Measurements from ENCODE around the gene ABCC4. TPM values are rescaled to one million over a fixed set of nuclear protein-coding genes. Genes with fewer than 3 reads are reported as not detected.

ABCC4 gene
- total RNA-seq, 4 donors from 2014 or later, result 5.1 to 51.2 (median 14.6) TPM

DNA sequence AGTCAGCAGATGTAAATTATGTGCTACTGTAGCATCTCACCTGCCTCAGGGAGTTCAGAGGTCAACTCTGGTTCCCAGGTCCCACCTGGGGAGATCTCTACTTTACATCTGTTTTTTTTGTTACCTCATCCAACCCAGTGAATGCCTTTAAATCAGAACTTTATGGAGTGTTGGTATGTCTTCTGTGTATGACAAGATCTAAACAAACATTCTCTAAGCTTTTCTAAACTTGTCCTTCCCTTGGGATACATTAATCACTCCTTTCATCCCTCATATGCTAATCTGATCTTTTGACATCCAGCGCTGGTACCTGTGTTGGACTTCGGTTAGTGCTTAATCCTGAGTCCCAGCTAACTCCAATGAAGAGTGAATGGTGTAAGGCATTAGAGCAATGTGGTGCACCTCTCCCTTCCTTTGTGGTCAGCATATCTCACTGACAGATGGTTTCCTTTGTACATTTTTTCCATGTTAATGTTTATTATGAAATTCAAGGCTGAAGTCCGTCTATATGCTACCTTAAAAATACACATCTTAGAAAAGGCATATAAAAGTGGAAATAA is 213.4 kb downstream of the ABCC4 start:
- TF ChIP-seq, protein P1, sequence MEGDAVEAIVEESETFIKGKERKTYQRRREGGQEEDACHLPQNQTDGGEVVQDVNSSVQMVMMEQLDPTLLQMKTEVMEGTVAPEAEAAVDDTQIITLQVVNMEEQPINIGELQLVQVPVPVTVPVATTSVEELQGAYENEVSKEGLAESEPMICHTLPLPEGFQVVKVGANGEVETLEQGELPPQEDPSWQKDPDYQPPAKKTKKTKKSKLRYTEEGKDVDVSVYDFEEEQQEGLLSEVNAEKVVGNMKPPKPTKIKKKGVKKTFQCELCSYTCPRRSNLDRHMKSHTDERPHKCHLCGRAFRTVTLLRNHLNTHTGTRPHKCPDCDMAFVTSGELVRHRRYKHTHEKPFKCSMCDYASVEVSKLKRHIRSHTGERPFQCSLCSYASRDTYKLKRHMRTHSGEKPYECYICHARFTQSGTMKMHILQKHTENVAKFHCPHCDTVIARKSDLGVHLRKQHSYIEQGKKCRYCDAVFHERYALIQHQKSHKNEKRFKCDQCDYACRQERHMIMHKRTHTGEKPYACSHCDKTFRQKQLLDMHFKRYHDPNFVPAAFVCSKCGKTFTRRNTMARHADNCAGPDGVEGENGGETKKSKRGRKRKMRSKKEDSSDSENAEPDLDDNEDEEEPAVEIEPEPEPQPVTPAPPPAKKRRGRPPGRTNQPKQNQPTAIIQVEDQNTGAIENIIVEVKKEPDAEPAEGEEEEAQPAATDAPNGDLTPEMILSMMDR (IDR thresholded peaks at IDR 0.05), result no peak
- TF ChIP-seq POLR2A (IDR thresholded peaks at IDR 0.05), result no peak
- no peak for TF ChIP-seq POLR2AphosphoS5 (IDR thresholded peaks at IDR 0.05)
- TF ChIP-seq EP300 (IDR thresholded peaks at IDR 0.05), result no peak
- H3K27me3 ChIP-seq, result no peaks in the 10 kb centered on the region
- H3K9me3 ChIP-seq, result no peaks in the 10 kb centered on the region
- H3K4me3 ChIP-seq, result no peak overlapping the region
- H3K27ac ChIP-seq, result no peak overlapping the region
- H3K4me1 ChIP-seq, result no peaks in the 10 kb centered on the region
- no peaks in the 10 kb centered on the region for H3K36me3 ChIP-seq
- no peak for DNase-seq (ENCODE audit: low spot score in 2 of 2)
- WGBS, result 67% methylated on average over 3 of the region's 3 CpGs

DNA sequence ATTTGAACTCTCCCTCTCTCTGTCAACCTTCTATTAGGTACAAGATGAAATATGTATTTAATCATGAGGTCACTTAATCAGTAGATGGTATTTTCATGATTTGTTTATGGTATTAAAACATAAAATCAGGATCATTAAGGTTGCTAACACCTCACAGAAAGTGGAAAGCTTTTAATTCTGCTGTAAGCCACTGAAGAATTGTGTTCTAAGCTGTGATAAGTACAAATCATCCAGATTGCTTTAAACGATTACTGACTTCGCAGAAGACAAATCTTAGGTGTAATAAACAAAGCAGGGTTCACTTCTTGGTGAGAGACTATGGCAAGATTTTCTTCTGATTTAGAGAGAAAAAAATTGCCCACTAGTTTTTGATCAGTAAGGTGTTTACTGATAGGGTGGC is 214.5 kb downstream of the ABCC4 start:
- no peak overlapping the region for H3K4me3 ChIP-seq
- TF ChIP-seq EP300 (IDR thresholded peaks at IDR 0.05) (no peak), POLR2A (IDR thresholded peaks at IDR 0.05) (no peak), POLR2AphosphoS5 (IDR thresholded peaks at IDR 0.05) (no peak)
- TF ChIP-seq, protein P1 (IDR thresholded peaks at IDR 0.05), result no peak
- no peaks in the 10 kb centered on the region for H3K27me3 ChIP-seq
- no peak overlapping the region for H3K27ac ChIP-seq
- DNase-seq (ENCODE audit: low spot score in 2 of 2), result no peak
- H3K36me3 ChIP-seq, result no peaks in the 10 kb centered on the region
- WGBS, result 94% methylated on average over 2 of the region's 2 CpGs
- no peaks in the 10 kb centered on the region for H3K9me3 ChIP-seq
- H3K4me1 ChIP-seq, result no peaks in the 10 kb centered on the region

DNA sequence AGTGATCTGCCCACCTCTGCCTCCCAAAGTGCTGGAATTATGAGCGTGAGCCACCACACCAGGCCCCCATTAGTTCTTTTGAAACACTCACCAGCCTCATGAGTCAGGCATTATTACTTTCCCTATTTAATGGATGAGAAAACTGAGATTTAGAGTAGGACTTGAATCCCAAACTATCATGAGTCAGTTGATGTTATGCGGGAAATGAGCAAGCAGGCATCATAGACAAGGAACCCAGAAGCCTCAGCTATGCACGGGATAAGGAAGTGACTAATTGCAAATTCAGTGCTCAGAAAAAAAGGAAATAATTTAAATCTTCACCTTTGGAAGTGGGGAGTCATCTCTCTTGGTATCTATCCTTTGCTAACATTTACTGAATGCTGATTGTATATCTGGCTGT is 217.5 kb downstream of the ABCC4 start:
- 83% methylated on average over 3 of the region's 3 CpGs for WGBS
- H3K4me1 ChIP-seq, result no peaks in the 10 kb centered on the region
- TF ChIP-seq EP300 (IDR thresholded peaks at IDR 0.05), result no peak
- no peak for TF ChIP-seq POLR2AphosphoS5 (IDR thresholded peaks at IDR 0.05)
- TF ChIP-seq, protein P1 (IDR thresholded peaks at IDR 0.05), result no peak
- TF ChIP-seq POLR2A (IDR thresholded peaks at IDR 0.05), result no peak
- H3K27me3 ChIP-seq, result no peaks in the 10 kb centered on the region
- H3K36me3 ChIP-seq, result no peaks in the 10 kb centered on the region
- no peak overlapping the region for H3K27ac ChIP-seq
- H3K4me3 ChIP-seq, result no peak overlapping the region
- DNase-seq (ENCODE audit: low spot score in 2 of 2), result no peak
- no peaks in the 10 kb centered on the region for H3K9me3 ChIP-seq

DNA sequence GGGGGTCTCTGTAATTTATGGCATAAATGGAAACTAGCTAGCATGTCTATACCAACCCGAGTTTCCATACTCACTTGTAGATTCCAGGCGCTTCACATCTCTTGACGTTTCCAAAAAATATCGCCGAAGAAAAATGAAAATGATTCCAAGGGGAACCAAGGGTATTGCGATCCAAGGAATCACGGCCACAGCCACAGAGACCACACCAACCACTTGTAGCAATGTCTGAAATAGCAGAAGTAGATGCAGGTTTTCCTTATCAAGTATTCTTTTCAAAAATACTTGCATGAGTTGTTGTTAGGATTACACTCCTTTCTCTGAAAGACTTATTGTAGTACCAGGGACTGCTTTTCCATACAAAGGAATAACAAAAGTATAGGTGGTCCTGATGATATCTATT is 218.2 kb downstream of the ABCC4 start:
- no peak overlapping the region for H3K27ac ChIP-seq
- H3K36me3 ChIP-seq, result no peaks in the 10 kb centered on the region
- TF ChIP-seq, protein P1 (IDR thresholded peaks at IDR 0.05), result no peak
- TF ChIP-seq POLR2A (IDR thresholded peaks at IDR 0.05) (no peak), POLR2AphosphoS5 (IDR thresholded peaks at IDR 0.05) (no peak), EP300 (IDR thresholded peaks at IDR 0.05) (no peak)
- no peak for DNase-seq (ENCODE audit: low spot score in 2 of 2)
- no peaks in the 10 kb centered on the region for H3K9me3 ChIP-seq
- no peaks in the 10 kb centered on the region for H3K4me1 ChIP-seq
- no peaks in the 10 kb centered on the region for H3K27me3 ChIP-seq
- 85% methylated on average over 7 of the region's 7 CpGs for WGBS
- H3K4me3 ChIP-seq, result no peak overlapping the region

DNA sequence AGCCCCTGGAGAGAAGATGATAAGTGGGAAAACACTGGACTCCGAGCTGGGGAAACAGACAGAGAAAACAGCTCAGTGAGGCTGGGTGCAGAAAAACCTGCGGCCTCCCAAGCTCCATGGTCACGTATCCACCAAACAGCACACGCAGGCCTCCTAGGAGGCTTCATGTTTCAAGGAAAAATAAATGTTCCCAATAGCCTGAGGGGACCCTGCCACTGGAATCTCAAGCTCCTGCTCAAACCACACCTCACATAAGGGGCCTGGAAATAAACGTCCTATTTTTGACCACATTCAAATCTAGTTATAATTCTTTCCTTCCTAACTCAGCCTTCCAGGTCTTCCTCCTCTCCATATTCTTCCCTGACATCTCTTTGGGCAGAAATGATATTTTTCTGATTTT is 225.7 kb downstream of the ABCC4 start:
- no peaks in the 10 kb centered on the region for H3K4me1 ChIP-seq
- WGBS, result 65% methylated on average over 5 of the region's 5 CpGs
- H3K27me3 ChIP-seq, result no peaks in the 10 kb centered on the region
- peaks cover 16% of the 10 kb centered on the region for H3K36me3 ChIP-seq
- no peak overlapping the region for H3K4me3 ChIP-seq
- DNase-seq (ENCODE audit: low spot score in 2 of 2), result no peak
- no peak overlapping the region for H3K27ac ChIP-seq
- H3K9me3 ChIP-seq, result no peaks in the 10 kb centered on the region
- TF ChIP-seq POLR2AphosphoS5 (IDR thresholded peaks at IDR 0.05) (no peak), EP300 (IDR thresholded peaks at IDR 0.05) (no peak), POLR2A (IDR thresholded peaks at IDR 0.05) (no peak)
- TF ChIP-seq, protein P1 (IDR thresholded peaks at IDR 0.05), result no peak

Data from suprapubic skin (tissue), 4 donors.